Measurements from ENCODE around the gene ABCC3.

Gene ABCC3

GRCh38 chr17:50660042-50660886 is 25.6 kb downstream of the ABCC3 start:
- TF ChIP-seq CTCF (IDR thresholded peaks at IDR 0.05; ENCODE audit: control insufficient read depth, insufficient read depth, low read depth, low read length, missing control alignments) = no peak
- no peak overlapping the region for H3K4me3 ChIP-seq (ENCODE audit: control insufficient read depth, low read depth, low read length)
- DNase-seq (ENCODE audit: low read depth) = no peak

GRCh38 chr17:50660887-50661345 is 26.2 kb downstream of the ABCC3 start:
- no peak overlapping the region for H3K4me3 ChIP-seq (ENCODE audit: control insufficient read depth, low read depth, low read length)
- DNase-seq (ENCODE audit: low read depth) = no peak
- TF ChIP-seq CTCF (IDR thresholded peaks at IDR 0.05; ENCODE audit: control insufficient read depth, insufficient read depth, low read depth, low read length, missing control alignments) = no peak

- no peak for DNase-seq (ENCODE audit: low read depth)
- H3K4me3 ChIP-seq (ENCODE audit: control insufficient read depth, low read depth, low read length) = no peak overlapping the region
- no peak for TF ChIP-seq CTCF (IDR thresholded peaks at IDR 0.05; ENCODE audit: control insufficient read depth, insufficient read depth, low read depth, low read length, missing control alignments)
Observed at GRCh38 chr17:50661348-50661747, 26.7 kb downstream of the ABCC3 start.

GRCh38 chr17:50661795-50662391 is 27.2 kb downstream of the ABCC3 start:
- TF ChIP-seq CTCF (IDR thresholded peaks at IDR 0.05; ENCODE audit: control insufficient read depth, insufficient read depth, low read depth, low read length, missing control alignments) = no peak
- DNase-seq (ENCODE audit: low read depth) = peak; percentile 72
- no peak overlapping the region for H3K4me3 ChIP-seq (ENCODE audit: control insufficient read depth, low read depth, low read length)

GRCh38 chr17:50662632-50663225 is 28.0 kb downstream of the ABCC3 start:
- no peak for TF ChIP-seq CTCF (IDR thresholded peaks at IDR 0.05; ENCODE audit: control insufficient read depth, insufficient read depth, low read depth, low read length, missing control alignments)
- no peak for DNase-seq (ENCODE audit: low read depth)
- H3K4me3 ChIP-seq (ENCODE audit: control insufficient read depth, low read depth, low read length) = no peak overlapping the region

- H3K4me3 ChIP-seq (ENCODE audit: control insufficient read depth, low read depth, low read length) = no peak overlapping the region
- no peak for DNase-seq (ENCODE audit: low read depth)
- TF ChIP-seq CTCF (IDR thresholded peaks at IDR 0.05; ENCODE audit: control insufficient read depth, insufficient read depth, low read depth, low read length, missing control alignments) = no peak
Observed at GRCh38 chr17:50663812-50664374, 29.2 kb downstream of the ABCC3 start.
